Measurements from ENCODE around the gene FAM216B.

Gene FAM216B

GRCh38 chr13:42800109-42800643 lies 18.8 kb downstream of the FAM216B start:
- no peaks in the 10 kb centered on the region for H3K79me2 ChIP-seq (ENCODE audit: insufficient read depth, low read depth)
- H4K20me1 ChIP-seq (ENCODE audit: insufficient read depth): no peaks in the 10 kb centered on the region
- no peak overlapping the region for H3K27ac ChIP-seq
- H3K36me3 ChIP-seq (ENCODE audit: insufficient read depth): no peaks in the 10 kb centered on the region
- H3K9ac ChIP-seq: no peak overlapping the region
- H3K4me2 ChIP-seq: no peak overlapping the region
- no peak overlapping the region for H3K4me3 ChIP-seq (IDR thresholded peaks at IDR 0.05; ENCODE audit: insufficient read depth, low read depth, low read length)
- H3K27me3 ChIP-seq (ENCODE audit: insufficient read depth, low read depth): no peaks in the 10 kb centered on the region
- TF ChIP-seq, protein P1, sequence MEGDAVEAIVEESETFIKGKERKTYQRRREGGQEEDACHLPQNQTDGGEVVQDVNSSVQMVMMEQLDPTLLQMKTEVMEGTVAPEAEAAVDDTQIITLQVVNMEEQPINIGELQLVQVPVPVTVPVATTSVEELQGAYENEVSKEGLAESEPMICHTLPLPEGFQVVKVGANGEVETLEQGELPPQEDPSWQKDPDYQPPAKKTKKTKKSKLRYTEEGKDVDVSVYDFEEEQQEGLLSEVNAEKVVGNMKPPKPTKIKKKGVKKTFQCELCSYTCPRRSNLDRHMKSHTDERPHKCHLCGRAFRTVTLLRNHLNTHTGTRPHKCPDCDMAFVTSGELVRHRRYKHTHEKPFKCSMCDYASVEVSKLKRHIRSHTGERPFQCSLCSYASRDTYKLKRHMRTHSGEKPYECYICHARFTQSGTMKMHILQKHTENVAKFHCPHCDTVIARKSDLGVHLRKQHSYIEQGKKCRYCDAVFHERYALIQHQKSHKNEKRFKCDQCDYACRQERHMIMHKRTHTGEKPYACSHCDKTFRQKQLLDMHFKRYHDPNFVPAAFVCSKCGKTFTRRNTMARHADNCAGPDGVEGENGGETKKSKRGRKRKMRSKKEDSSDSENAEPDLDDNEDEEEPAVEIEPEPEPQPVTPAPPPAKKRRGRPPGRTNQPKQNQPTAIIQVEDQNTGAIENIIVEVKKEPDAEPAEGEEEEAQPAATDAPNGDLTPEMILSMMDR (conservative IDR thresholded peaks at IDR 0.05; ENCODE audit: low read depth, low read length): no peak
- peaks cover 27% of the 10 kb centered on the region for H3K4me1 ChIP-seq (ENCODE audit: low read depth, poor library complexity, severe bottlenecking)
- H2AFZ ChIP-seq (ENCODE audit: low read depth): no peak overlapping the region

DNA sequence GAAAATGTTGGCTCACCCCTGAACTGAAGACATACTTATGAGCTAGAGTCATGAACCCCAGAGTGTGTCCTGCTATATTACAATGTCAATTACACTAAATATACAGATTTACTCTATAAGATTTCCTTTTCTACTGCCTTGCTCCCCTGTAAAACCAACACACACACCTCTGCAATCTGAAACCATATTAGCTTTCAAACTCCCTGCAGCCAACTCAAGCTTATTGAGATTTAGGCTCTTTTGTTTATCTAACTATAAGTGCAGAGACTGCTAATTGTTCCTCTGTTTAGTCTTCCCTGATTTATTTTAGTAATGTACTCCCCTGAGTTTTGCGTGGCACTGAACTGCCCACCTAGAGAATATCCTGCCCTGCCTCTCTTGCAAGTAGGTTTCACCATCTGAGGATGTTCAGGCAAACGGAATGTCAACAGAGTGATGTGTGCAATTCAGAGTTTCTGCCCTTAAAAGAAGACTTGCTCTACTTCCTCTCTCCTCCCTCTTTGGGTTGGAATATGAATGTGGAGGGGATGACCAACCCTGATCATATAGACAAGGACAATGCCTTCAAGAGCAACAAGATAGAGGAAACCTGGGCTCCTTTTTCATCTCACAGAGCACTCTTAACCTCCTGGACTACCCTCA lies 22.3 kb downstream of the FAM216B start:
- Histone ChIP-seq H3K4me2 (peak overlapping the region; percentile 59), H3K9ac (no peak overlapping the region), H3K27ac (no peak overlapping the region), H3K79me2 (ENCODE audit: insufficient read depth, low read depth) (no peaks in the 10 kb centered on the region), H4K20me1 (ENCODE audit: insufficient read depth) (no peaks in the 10 kb centered on the region), H3K36me3 (ENCODE audit: insufficient read depth) (no peaks in the 10 kb centered on the region), H3K27me3 (ENCODE audit: insufficient read depth, low read depth) (no peaks in the 10 kb centered on the region), H3K4me1 (ENCODE audit: low read depth, poor library complexity, severe bottlenecking) (peaks cover 35% of the 10 kb centered on the region), H2AFZ (ENCODE audit: low read depth) (no peak overlapping the region), H3K4me3 (IDR thresholded peaks at IDR 0.05; ENCODE audit: insufficient read depth, low read depth, low read length) (no peak overlapping the region)
- TF ChIP-seq, protein P1 (conservative IDR thresholded peaks at IDR 0.05; ENCODE audit: low read depth, low read length): no peak

GRCh38 chr13:42804244-42804874 lies 23.0 kb downstream of the FAM216B start:
- Histone ChIP-seq H3K4me1 (ENCODE audit: low read depth, poor library complexity, severe bottlenecking) (peaks cover 38% of the 10 kb centered on the region), H3K79me2 (ENCODE audit: insufficient read depth, low read depth) (no peaks in the 10 kb centered on the region), H3K27ac (no peak overlapping the region), H4K20me1 (ENCODE audit: insufficient read depth) (no peaks in the 10 kb centered on the region), H3K9ac (no peak overlapping the region), H3K27me3 (ENCODE audit: insufficient read depth, low read depth) (no peaks in the 10 kb centered on the region), H3K4me3 (IDR thresholded peaks at IDR 0.05; ENCODE audit: insufficient read depth, low read depth, low read length) (no peak overlapping the region), H3K4me2 (peak overlapping the region; percentile 59), H3K36me3 (ENCODE audit: insufficient read depth) (no peaks in the 10 kb centered on the region), H2AFZ (ENCODE audit: low read depth) (no peak overlapping the region)
- TF ChIP-seq, protein P1 (conservative IDR thresholded peaks at IDR 0.05; ENCODE audit: low read depth, low read length): no peak

DNA sequence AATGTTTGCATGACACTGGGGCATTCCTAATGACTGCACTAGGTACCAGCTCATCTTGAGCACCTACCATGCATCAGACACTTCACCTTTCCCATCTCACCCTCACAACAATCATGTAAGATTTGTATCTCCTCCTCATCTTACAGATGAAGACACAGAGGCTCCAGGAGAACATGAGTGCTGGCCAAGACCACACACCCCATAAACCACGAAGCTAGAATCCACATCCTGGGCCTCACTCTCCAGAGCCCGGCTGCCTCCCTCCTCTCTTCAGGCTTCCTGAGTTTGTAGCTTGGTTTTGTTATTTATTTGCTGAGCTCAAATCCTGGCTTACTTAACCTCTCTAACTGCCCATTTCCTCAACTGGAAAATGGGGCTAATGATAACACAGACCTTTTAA lies 25.9 kb downstream of the FAM216B start:
- Histone ChIP-seq H3K27ac (no peak overlapping the region), H3K9ac (no peak overlapping the region), H3K79me2 (ENCODE audit: insufficient read depth, low read depth) (no peaks in the 10 kb centered on the region), H3K4me2 (no peak overlapping the region), H3K4me1 (ENCODE audit: low read depth, poor library complexity, severe bottlenecking) (peaks cover 54% of the 10 kb centered on the region), H4K20me1 (ENCODE audit: insufficient read depth) (no peaks in the 10 kb centered on the region), H3K27me3 (ENCODE audit: insufficient read depth, low read depth) (no peaks in the 10 kb centered on the region), H3K4me3 (IDR thresholded peaks at IDR 0.05; ENCODE audit: insufficient read depth, low read depth, low read length) (no peak overlapping the region), H2AFZ (ENCODE audit: low read depth) (no peak overlapping the region), H3K36me3 (ENCODE audit: insufficient read depth) (no peaks in the 10 kb centered on the region)
- TF ChIP-seq, protein P1 (conservative IDR thresholded peaks at IDR 0.05; ENCODE audit: low read depth, low read length): no peak

Measured in KMS-11 (cell line).